Measurements from ENCODE around the gene TMIGD3. TPM values are rescaled to one million over a fixed set of nuclear protein-coding genes. Genes with fewer than 3 reads are reported as not detected.

Gene TMIGD3
- total RNA-seq, 2 donors from 2014 or later, result not detected

- H3K27ac Mint-ChIP-seq, result no peak overlapping the region
- H3K36me3 Mint-ChIP-seq (ENCODE audit: low read depth), result peaks cover 2% of the 10 kb centered on the region
- H3K4me1 Mint-ChIP-seq, result peaks cover 40% of the 10 kb centered on the region
- ATAC-seq (no peak), DNase-seq (no peak)
- H3K4me3 Mint-ChIP-seq, result no peak overlapping the region
- no peaks in the 10 kb centered on the region for H3K9me3 ChIP-seq (ENCODE audit: control insufficient read depth, low read length, poor library complexity, severe bottlenecking)
- no peaks in the 10 kb centered on the region for H3K27me3 Mint-ChIP-seq
These were observed 22.8 kb downstream of the TMIGD3 start for GRCh38 chr1:111480674-111481073.

DNA sequence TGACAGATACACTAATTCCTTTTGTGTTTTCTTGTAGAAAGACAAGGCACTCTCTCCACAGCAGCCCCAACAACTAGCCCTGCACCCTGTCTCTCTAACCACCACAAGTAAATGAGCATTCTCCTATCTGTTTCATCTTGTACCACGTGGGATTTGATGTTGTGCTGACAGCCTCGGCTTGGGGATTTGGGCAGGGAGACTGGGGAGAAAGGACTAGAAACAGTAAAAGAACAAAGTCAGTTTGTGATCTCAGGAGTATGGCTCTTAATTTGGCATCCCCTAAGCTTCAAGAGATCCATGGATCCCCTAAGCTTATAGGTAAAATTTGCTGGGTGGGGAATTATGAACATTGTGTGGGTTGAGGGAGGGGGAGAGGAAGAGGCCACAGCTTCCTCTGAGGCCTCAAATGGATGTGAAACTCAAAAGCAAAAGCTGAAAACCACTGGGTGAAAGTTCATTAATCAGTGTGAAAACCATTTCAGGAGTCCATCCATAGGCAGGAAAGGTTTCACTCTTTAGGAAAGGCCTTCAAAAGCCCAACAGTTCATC is 26.6 kb downstream of the TMIGD3 start:
- H3K4me1 Mint-ChIP-seq, result peaks cover 42% of the 10 kb centered on the region
- H3K9me3 ChIP-seq (ENCODE audit: control insufficient read depth, low read length, poor library complexity, severe bottlenecking), result no peaks in the 10 kb centered on the region
- peaks cover 6% of the 10 kb centered on the region for H3K36me3 Mint-ChIP-seq (ENCODE audit: low read depth)
- H3K4me3 Mint-ChIP-seq, result peak overlapping the region; percentile 89
- DNase-seq, result peak in 2 of 3 donors; percentile 9 to 16
- no peak overlapping the region for H3K27ac Mint-ChIP-seq
- peak; percentile 86 for ATAC-seq
- H3K27me3 Mint-ChIP-seq, result no peaks in the 10 kb centered on the region

DNA sequence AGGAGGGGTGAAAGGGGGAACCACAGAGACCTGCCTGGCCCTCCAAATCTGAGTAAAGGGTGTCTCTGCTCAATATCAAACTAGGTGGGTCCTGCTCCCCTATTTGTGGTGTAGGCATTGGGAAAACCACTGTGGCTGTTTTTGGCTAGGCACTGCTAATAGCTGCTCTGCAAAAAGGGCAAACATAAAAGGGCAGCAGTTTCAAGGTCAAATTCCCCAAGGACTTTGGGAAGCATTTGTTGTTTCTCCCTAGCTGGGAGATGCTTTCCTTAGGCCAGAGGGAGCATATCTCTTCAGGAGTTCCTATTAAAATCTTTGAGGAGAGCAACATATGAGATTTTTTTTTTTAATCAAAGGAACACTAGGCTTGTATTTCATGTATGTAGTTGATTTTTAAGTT is 27.2 kb downstream of the TMIGD3 start:
- DNase-seq (no peak), ATAC-seq (no peak)
- Mint-ChIP-seq H3K27me3 (no peaks in the 10 kb centered on the region), H3K4me1 (peaks cover 40% of the 10 kb centered on the region), H3K4me3 (peak overlapping the region; percentile 89), H3K27ac (no peak overlapping the region), H3K36me3 (ENCODE audit: low read depth) (peaks cover 6% of the 10 kb centered on the region)
- no peaks in the 10 kb centered on the region for H3K9me3 ChIP-seq (ENCODE audit: control insufficient read depth, low read length, poor library complexity, severe bottlenecking)

DNA sequence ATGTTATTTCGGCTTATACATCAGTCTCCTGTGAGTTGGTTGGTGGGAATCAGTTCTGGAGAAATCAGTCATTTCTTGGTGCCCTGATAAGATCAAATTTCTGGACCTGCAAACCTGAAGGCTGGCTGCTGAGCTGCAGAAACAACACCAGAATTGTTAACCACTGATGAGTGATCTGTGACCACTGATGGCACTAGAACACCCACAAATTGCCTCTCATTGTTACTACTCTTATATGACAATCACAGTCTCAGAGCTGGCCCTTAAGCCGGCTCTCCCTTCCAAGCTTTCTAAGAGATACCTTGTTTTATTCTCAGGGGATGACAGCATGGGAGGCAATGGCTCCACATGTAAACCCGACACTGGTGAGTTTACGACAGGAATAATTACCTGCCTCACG is 27.7 kb downstream of the TMIGD3 start:
- H3K27me3 Mint-ChIP-seq, result no peaks in the 10 kb centered on the region
- no peak for DNase-seq
- H3K9me3 ChIP-seq (ENCODE audit: control insufficient read depth, low read length, poor library complexity, severe bottlenecking), result no peaks in the 10 kb centered on the region
- H3K4me3 Mint-ChIP-seq, result peak overlapping the region; percentile 89
- peaks cover 39% of the 10 kb centered on the region for H3K4me1 Mint-ChIP-seq
- H3K27ac Mint-ChIP-seq, result no peak overlapping the region
- peaks cover 6% of the 10 kb centered on the region for H3K36me3 Mint-ChIP-seq (ENCODE audit: low read depth)
- no peak for ATAC-seq

GRCh38 chr1:111474521-111474920 is 28.9 kb downstream of the TMIGD3 start:
- Mint-ChIP-seq H3K27ac (no peak overlapping the region), H3K36me3 (ENCODE audit: low read depth) (peaks cover 6% of the 10 kb centered on the region), H3K4me3 (peak overlapping the region; percentile 88)

GRCh38 chr1:111474106-111474505 is 29.3 kb downstream of the TMIGD3 start:
- Mint-ChIP-seq H3K4me1 (peaks cover 36% of the 10 kb centered on the region), H3K27ac (no peak overlapping the region), H3K36me3 (ENCODE audit: low read depth) (peaks cover 6% of the 10 kb centered on the region), H3K27me3 (no peaks in the 10 kb centered on the region), H3K4me3 (peak overlapping the region; percentile 88)
- H3K9me3 ChIP-seq (ENCODE audit: control insufficient read depth, low read length, poor library complexity, severe bottlenecking), result no peaks in the 10 kb centered on the region
- DNase-seq, result no peak
- no peak for ATAC-seq

More at GRCh38 chr1:111474521-111474920, 28.9 kb downstream of the TMIGD3 start:
- Mint-ChIP-seq H3K27me3 (no peaks in the 10 kb centered on the region), H3K4me1 (peaks cover 36% of the 10 kb centered on the region)
- H3K9me3 ChIP-seq (ENCODE audit: control insufficient read depth, low read length, poor library complexity, severe bottlenecking), result no peaks in the 10 kb centered on the region
- no peak for ATAC-seq
- DNase-seq, result no peak

DNA sequence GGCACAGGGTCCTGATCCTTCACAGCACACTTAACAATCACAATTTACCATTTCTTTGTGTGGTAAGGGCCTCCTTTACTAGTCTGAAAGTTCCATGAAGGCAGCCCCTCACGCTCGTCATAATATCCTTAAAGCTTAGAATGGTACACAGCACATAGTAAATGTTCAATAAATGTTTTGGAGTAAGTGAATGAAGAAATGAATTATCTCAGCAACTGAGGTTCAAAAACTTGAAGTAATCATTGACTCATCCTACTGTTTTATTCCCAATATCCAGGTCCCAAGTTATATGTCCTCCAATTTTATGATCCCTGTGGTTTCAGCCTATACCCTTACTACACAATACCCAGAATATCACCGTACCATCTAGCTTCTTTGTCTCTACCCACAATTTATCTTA is 31.9 kb downstream of the TMIGD3 start:
- Mint-ChIP-seq H3K4me3 (no peak overlapping the region), H3K4me1 (peaks cover 16% of the 10 kb centered on the region), H3K27me3 (no peaks in the 10 kb centered on the region), H3K36me3 (ENCODE audit: low read depth) (peaks cover 5% of the 10 kb centered on the region), H3K27ac (no peak overlapping the region)
- DNase-seq (no peak), ATAC-seq (no peak)
- no peaks in the 10 kb centered on the region for H3K9me3 ChIP-seq (ENCODE audit: control insufficient read depth, low read length, poor library complexity, severe bottlenecking)

DNA sequence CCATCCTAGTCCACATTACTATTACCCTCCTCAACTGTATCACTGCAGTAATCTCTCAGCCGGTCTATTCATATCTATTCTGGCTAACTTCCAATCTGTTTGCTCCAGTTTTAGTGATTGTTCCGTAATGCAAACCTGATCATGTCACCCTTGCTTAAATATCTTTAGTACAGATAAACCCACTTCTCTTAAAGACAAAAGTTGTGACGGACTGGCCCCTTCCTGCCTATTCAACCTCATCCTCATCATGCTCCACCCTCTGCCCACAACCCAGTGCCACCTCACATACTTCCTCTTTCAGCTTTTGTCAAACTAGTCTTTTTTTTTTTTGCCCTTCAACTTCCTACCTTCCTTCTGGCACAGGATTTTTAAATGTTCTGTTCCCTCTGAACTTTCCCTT is 32.4 kb downstream of the TMIGD3 start:
- DNase-seq (peak; percentile 41 to 69 (median 54)), ATAC-seq (peak; percentile 96)
- H3K4me3 Mint-ChIP-seq, result no peak overlapping the region
- peaks cover 14% of the 10 kb centered on the region for H3K4me1 Mint-ChIP-seq
- no peaks in the 10 kb centered on the region for H3K27me3 Mint-ChIP-seq
- H3K36me3 Mint-ChIP-seq (ENCODE audit: low read depth), result peaks cover 5% of the 10 kb centered on the region
- no peak overlapping the region for H3K27ac Mint-ChIP-seq
- no peaks in the 10 kb centered on the region for H3K9me3 ChIP-seq (ENCODE audit: control insufficient read depth, low read length, poor library complexity, severe bottlenecking)

- DNase-seq, result no peak
- ATAC-seq, result peak; percentile 24
- no peaks in the 10 kb centered on the region for H3K27me3 Mint-ChIP-seq
- no peaks in the 10 kb centered on the region for H3K9me3 ChIP-seq (ENCODE audit: control insufficient read depth, low read length, poor library complexity, severe bottlenecking)
- H3K4me1 Mint-ChIP-seq, result peaks cover 10% of the 10 kb centered on the region
- H3K36me3 Mint-ChIP-seq (ENCODE audit: low read depth), result peaks cover 5% of the 10 kb centered on the region
- H3K27ac Mint-ChIP-seq, result no peak overlapping the region
- H3K4me3 Mint-ChIP-seq, result no peak overlapping the region
These were observed 32.8 kb downstream of the TMIGD3 start for GRCh38 chr1:111470596-111470995.

DNA sequence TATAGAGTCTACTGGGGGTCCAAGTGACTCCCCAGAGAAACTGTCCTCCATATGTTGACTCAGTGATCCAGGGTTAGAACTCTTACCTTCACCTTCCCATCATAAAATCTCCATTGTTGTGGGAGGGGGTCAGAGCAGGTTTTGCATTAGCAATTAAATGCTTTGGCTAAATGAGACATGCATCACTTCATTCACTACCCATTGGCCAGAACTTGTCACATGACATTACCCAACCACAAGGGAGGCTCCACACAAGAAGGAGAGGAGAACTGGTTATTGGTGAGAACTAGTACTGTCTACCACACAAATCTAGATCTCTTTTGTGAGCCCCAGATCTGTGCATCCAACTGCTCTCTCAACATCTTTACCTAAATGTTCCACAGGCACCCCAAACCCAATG is 33.9 kb downstream of the TMIGD3 start:
- no peaks in the 10 kb centered on the region for H3K9me3 ChIP-seq (ENCODE audit: control insufficient read depth, low read length, poor library complexity, severe bottlenecking)
- no peak for DNase-seq
- peaks cover 14% of the 10 kb centered on the region for H3K4me1 Mint-ChIP-seq
- no peak overlapping the region for H3K4me3 Mint-ChIP-seq
- no peak overlapping the region for H3K27ac Mint-ChIP-seq
- no peak for ATAC-seq
- H3K36me3 Mint-ChIP-seq (ENCODE audit: low read depth), result peaks cover 8% of the 10 kb centered on the region
- no peaks in the 10 kb centered on the region for H3K27me3 Mint-ChIP-seq

DNA sequence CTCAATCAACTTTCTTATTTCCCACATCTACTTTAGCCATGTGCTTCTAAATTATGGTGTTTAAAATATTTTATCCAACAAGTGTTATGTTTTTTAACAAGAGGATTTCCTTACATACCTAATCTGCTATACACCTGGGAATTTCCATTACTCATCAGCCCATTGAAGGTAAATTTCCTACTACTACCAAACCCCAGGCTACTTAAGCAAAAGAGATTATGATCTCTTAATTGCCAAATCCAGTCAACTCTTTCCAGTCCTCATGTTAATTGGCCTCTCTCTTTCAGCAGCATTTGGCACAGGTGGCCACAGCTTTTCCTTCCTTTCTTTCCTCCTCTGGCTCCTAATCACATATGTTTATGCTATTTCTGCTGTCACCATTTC is 34.7 kb downstream of the TMIGD3 start:
- Mint-ChIP-seq H3K4me3 (no peak overlapping the region), H3K36me3 (ENCODE audit: low read depth) (peaks cover 11% of the 10 kb centered on the region), H3K27ac (peak overlapping the region; percentile 14), H3K4me1 (peaks cover 18% of the 10 kb centered on the region), H3K27me3 (no peaks in the 10 kb centered on the region)
- no peaks in the 10 kb centered on the region for H3K9me3 ChIP-seq (ENCODE audit: control insufficient read depth, low read length, poor library complexity, severe bottlenecking)
- DNase-seq (no peak), ATAC-seq (no peak)

GRCh38 chr1:111467865-111468716 is 35.3 kb downstream of the TMIGD3 start:
- no peaks in the 10 kb centered on the region for H3K9me3 ChIP-seq (ENCODE audit: control insufficient read depth, low read length, poor library complexity, severe bottlenecking)
- no peak for DNase-seq
- no peak overlapping the region for H3K4me3 Mint-ChIP-seq
- H3K27me3 Mint-ChIP-seq, result no peaks in the 10 kb centered on the region
- H3K27ac Mint-ChIP-seq, result peak overlapping the region; percentile 14
- H3K4me1 Mint-ChIP-seq, result peaks cover 21% of the 10 kb centered on the region
- no peak for ATAC-seq
- H3K36me3 Mint-ChIP-seq (ENCODE audit: low read depth), result peaks cover 13% of the 10 kb centered on the region

DNA sequence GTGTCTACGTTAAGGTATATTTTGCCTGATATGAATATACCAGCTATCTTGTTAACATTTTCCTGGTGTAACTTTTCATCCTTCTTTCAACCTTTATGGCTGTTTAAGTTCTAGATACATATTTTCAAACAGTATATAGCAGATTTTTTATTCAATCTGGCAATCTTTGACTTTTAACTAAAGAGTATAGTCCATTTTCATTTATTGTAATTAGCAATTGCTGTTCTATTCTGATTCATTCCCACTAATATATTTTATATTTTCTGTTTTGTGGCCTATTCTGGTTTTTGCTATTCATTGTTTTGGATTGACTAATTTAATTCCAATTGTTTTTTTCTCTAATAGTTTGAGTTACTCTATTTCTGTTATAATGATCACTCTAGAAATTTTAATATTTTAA is 37.0 kb downstream of the TMIGD3 start:
- peaks cover 18% of the 10 kb centered on the region for H3K4me1 Mint-ChIP-seq
- H3K27me3 Mint-ChIP-seq, result no peaks in the 10 kb centered on the region
- peak overlapping the region; percentile 9 for H3K27ac Mint-ChIP-seq
- H3K4me3 Mint-ChIP-seq, result no peak overlapping the region
- DNase-seq (no peak), ATAC-seq (no peak)
- no peaks in the 10 kb centered on the region for H3K9me3 ChIP-seq (ENCODE audit: control insufficient read depth, low read length, poor library complexity, severe bottlenecking)
- peaks cover 15% of the 10 kb centered on the region for H3K36me3 Mint-ChIP-seq (ENCODE audit: low read depth)

GRCh38 chr1:111465754-111466153 is 37.7 kb downstream of the TMIGD3 start:
- ATAC-seq (no peak), DNase-seq (no peak)
- Mint-ChIP-seq H3K27ac (no peak overlapping the region), H3K4me3 (no peak overlapping the region), H3K4me1 (peaks cover 18% of the 10 kb centered on the region), H3K36me3 (ENCODE audit: low read depth) (peaks cover 15% of the 10 kb centered on the region), H3K27me3 (no peaks in the 10 kb centered on the region)
- H3K9me3 ChIP-seq (ENCODE audit: control insufficient read depth, low read length, poor library complexity, severe bottlenecking), result no peaks in the 10 kb centered on the region
